HG03354 (cell line): Measurements from ENCODE around the gene GAP43.

Source experiments
- ATAC-seq: cut with Tn5 transposase; IDR thresholded peaks from one replicate; pipeline ENCODE4 v1.9.1; 2021; ENCODE audit warnings: mild to moderate bottlenecking; ENCODE audit not compliant: unreplicated experiment, poor library complexity, severe bottlenecking

GAP43 gene

DNA sequence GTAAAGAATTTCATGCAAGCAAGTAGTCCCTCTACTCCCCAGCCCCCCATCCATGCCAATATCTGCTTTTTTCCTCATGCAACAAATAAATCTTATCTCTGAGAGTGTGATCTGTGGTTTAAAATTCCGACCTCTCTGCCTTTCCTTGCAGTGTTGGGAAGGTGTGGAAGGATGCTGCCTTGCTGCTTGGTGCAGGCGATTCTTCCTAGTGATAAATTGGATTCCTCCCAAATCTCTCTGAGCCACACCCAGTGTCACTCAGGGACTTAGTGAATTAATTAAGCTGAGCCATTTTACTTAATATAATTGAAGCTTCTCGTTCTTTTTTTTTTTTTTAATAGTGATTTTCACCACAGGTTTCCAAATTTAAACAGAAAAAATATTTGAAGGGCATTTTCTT, 3.4 kb downstream of the GAP43 start:
- no peak for ATAC-seq

DNA sequence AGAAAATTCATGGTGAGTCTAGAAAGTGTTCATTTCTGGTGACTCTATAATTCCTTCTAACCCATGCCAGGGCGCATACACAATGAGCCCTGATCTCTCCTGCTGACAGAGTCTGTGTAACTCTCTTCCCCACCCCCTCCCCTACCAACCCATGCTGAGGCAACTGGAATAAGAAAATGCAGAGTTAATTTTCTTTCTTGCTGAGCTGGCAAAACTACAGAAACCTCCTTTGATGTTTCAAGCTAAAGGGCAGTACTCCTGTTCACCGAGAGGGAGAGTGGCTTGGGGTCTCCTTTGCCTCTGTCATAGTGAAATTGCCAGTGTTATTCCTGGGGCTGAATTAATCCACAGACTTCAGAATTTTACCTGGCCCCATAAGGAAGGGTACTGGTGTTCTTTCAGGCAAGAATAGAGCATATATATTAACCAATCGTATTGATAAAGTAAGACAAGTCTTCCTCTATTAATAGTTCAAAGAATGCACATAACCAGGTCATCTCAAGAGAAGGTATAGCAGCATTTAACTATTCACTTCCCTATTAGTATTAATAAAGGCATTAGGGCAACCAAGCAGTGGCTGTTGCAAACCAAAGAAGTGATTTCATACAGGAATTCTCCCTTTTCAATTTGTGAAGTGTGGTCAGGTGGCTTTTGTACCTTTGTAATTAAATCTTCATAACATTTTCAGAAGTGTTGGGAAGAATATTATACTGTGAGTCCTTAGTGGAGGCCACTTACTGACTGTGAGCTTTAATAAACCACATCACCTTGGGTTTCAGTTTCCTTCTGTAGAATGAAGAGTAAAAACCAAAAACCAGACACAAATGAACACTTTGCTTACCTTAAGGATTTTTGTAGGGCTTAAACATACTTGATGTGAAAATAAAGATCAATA, 4.1 kb downstream of the GAP43 start:
- peak; percentile 82 for ATAC-seq

- ATAC-seq, result peak; percentile 46
Measured at GRCh38 chr3:115628075-115628412, 4.7 kb downstream of the GAP43 start.

- ATAC-seq, result no peak
Measured at GRCh38 chr3:115630850-115631249, 7.5 kb downstream of the GAP43 start.

- ATAC-seq, result no peak
Measured at GRCh38 chr3:115632026-115632425, 8.7 kb downstream of the GAP43 start.

GRCh38 chr3:115633467-115633866, 10.2 kb downstream of the GAP43 start:
- ATAC-seq, result no peak

DNA sequence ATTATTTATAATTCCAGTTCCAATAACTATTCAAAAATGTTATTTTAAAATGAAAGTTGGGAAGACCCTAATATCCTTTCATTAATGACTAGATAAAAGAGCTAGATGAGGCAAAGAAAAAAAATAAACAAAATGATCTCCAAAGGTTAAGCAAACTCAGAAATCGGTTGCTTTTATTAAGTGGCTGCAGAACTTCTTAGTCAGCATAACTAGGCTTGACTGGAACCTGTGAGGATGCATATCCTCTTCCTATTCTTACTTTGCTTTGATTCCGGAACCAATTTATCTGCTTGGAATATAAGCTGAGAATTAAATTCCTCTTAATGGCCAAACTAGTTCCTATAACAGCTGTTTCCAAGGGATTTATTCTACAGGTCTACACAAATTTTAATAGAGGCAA, 10.7 kb downstream of the GAP43 start:
- ATAC-seq, result no peak

GRCh38 chr3:115635406-115635805, 12.1 kb downstream of the GAP43 start:
- ATAC-seq, result no peak

DNA sequence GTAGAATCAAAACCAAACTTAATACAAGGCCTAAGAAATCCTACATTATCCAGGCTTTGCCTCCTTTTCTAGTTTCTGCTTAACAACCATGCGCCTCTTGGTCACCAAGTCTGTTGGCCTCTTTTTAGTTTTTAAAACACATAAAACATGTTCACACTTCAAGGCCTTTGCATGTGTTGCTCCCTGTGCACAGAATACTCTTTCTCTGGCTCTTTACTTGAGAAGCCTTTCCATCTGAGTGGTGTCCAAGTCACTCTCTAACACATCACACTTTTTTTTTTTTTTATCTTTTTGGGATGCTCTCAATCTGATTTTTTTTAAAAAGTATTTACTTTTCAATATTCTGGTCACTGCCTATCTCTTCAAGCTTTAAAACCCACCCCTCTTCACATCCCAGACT, 14.9 kb downstream of the GAP43 start:
- no peak for ATAC-seq

DNA sequence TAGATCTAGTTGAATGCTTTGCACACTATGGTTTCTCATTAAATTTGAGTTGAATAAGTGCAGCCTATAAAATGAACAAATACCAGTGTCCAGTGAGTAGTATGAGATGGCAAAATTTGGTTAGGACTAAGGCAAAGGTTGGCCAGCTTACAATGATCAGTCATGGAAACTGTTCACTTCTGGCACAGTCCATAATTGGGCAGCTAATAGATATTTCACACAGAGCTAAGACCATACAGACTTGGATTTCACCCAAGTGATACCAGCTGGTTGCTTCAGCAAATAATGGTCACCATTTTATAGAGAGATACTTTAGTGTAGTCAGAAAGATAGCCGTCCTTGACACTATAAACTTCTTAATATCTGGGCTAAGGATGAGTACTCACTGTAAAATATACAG, 15.7 kb downstream of the GAP43 start:
- no peak for ATAC-seq

- no peak for ATAC-seq
Measured at GRCh38 chr3:115644391-115644790, 21.1 kb downstream of the GAP43 start.

GRCh38 chr3:115646027-115646690, 22.8 kb downstream of the GAP43 start:
- no peak for ATAC-seq

DNA sequence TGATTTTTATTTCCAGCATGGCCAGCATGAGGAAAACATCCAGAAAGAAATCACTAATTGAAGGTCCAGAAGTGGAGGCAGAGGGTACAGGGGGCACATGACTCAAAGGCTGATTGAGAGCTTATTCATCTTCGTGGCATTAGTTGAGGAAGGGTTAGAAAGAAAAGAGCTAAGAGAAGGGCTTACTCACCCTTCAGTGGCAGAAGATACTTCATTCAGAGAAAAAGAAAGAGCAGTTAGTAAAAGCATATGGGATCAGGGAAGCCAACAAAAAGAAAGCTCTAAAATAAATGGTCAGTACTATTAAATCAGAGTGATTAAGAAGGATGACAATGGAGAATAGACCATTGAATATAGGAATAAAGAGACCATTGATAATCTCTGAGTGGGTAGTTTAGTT, 25.2 kb downstream of the GAP43 start:
- no peak for ATAC-seq

- ATAC-seq, result peak; percentile 55
Measured at GRCh38 chr3:115651087-115651486, 27.8 kb downstream of the GAP43 start.

- ATAC-seq, result no peak
Measured at GRCh38 chr3:115651599-115651998, 28.3 kb downstream of the GAP43 start.

DNA sequence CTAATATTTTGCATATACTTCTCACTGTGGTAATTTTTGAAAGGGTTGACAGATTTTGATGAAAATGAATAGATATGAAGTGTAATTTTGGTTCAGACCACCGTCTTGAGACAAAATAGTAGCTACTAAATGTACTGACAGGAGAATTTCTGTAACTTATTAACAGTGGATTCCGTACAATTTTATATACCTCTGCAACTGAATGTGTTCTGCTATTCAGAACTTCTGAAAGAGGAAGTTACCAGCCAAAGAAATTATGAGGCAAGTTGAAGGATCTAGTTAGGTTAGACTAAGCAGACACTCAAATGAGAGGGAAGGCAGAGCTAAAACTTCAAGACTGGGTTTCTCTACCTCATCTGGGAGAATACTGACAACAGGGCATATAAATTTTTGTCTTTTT, 29.4 kb downstream of the GAP43 start:
- ATAC-seq, result peak; percentile 78

- no peak for ATAC-seq
Measured at GRCh38 chr3:115655761-115656282, 32.5 kb downstream of the GAP43 start.

- ATAC-seq, result no peak
Measured at GRCh38 chr3:115657168-115657567, 33.9 kb downstream of the GAP43 start.

- ATAC-seq, result peak; percentile 1
Measured at GRCh38 chr3:115658032-115658336, 34.7 kb downstream of the GAP43 start.

DNA sequence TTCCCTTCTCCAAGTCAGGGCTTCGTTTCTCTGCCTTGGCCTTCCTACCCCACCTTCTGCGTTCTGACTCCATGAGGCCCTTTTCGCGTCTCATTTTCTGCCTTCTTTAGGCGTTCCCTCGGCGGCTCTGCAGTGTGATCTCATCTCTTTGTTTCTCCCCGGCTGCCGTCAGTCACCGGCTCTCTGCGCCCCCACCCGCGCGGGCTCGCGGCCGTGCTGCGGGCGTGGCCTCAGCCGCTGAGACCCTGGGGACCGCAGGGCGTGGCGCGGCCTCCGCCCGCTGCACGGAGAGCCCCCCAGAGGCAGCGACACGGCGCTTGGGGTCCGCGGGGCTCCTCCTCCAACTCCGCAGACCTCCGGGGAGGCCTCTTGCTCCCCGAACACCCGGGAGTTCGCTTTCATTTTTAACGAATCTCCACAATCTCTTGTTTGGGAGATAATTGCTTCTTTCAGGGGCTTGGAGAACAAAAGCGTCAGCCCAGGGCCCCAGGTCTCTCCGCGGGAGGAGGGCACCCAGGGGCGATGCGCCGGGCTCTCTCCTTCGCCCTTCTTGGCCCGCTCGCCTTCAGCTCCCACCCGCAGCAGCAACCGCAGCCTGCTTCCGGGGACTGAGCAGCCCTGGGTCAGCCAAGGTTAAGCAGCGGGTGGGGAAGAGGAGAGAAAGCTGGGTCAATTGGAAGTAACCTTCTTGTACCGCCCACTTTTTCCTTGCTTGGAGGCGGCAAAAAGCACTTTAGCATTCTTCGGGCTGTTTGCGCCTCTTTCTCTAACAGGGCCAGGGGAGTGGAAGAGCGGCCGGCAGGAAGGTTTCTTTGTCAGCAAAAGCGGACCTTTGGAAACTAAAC, 35.2 kb downstream of the GAP43 start:
- peak; percentile 90 for ATAC-seq
